HG03378 (cell line): ENCODE measurements around the gene CNTD1.
"Not testable (repeated sequence)": the region's sequence is repeated elsewhere in the genome, so short reads cannot be mapped to it uniquely, and the experiment has no call there.

Source experiments
- ATAC-seq: cut with Tn5 transposase; IDR thresholded peaks from one replicate; pipeline ENCODE4 v1.9.1; 2021; ENCODE audit warnings: mild to moderate bottlenecking, moderate library complexity; ENCODE audit not compliant: unreplicated experiment

Gene CNTD1

GRCh38 chr17:42844761-42845555 is 46.3 kb downstream of the CNTD1 start:
- no peak for ATAC-seq

- no peak for ATAC-seq
Observed at GRCh38 chr17:42845556-42845917, 46.9 kb downstream of the CNTD1 start.

GRCh38 chr17:42845918-42846593 is 47.4 kb downstream of the CNTD1 start:
- ATAC-seq = no peak

GRCh38 chr17:42846594-42847280 is 48.1 kb downstream of the CNTD1 start:
- no peak for ATAC-seq

DNA sequence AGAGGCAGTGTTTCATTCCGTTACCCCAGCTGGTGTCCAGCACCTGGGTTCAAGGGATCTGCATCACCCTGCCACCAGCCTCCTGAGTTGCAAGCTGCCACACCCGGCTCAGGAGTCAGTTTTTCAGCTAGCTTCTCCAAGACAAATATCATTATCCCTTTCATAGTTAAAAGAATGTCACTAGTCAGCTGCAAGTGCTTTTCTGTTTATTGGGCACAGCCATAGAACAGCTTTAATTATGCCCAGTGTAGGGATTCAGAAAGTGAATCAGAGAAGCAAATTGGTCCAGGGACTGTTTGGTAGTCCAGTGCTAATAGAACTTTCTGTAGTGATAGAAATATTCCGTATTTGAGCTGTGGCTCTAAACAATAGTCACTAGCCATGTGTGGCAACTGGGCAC is 49.4 kb downstream of the CNTD1 start:
- no peak for ATAC-seq

GRCh38 chr17:42849031-42849430 is 50.4 kb downstream of the CNTD1 start:
- no peak for ATAC-seq

GRCh38 chr17:42849451-42850181 is 51.0 kb downstream of the CNTD1 start:
- ATAC-seq = no peak

GRCh38 chr17:42850954-42851353 is 52.3 kb downstream of the CNTD1 start, which contains the start of gene AOC3:
TSS of gene AOC3 (plus strand) at chr17:42851199. CDS start at chr17:42851344, 145 bp downstream.
- no peak for ATAC-seq

DNA sequence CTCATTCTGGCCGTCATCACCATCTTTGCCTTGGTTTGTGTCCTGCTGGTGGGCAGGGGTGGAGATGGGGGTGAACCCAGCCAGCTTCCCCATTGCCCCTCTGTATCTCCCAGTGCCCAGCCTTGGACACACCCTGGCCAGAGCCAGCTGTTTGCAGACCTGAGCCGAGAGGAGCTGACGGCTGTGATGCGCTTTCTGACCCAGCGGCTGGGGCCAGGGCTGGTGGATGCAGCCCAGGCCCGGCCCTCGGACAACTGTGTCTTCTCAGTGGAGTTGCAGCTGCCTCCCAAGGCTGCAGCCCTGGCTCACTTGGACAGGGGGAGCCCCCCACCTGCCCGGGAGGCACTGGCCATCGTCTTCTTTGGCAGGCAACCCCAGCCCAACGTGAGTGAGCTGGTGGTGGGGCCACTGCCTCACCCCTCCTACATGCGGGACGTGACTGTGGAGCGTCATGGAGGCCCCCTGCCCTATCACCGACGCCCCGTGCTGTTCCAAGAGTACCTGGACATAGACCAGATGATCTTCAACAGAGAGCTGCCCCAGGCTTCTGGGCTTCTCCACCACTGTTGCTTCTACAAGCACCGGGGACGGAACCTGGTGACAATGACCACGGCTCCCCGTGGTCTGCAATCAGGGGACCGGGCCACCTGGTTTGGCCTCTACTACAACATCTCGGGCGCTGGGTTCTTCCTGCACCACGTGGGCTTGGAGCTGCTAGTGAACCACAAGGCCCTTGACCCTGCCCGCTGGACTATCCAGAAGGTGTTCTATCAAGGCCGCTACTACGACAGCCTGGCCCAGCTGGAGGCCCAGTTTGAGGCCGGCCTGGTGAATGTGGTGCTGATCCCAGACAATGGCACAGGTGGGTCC is 52.9 kb downstream of the CNTD1 start:
- not testable (repeated sequence) for ATAC-seq

DNA sequence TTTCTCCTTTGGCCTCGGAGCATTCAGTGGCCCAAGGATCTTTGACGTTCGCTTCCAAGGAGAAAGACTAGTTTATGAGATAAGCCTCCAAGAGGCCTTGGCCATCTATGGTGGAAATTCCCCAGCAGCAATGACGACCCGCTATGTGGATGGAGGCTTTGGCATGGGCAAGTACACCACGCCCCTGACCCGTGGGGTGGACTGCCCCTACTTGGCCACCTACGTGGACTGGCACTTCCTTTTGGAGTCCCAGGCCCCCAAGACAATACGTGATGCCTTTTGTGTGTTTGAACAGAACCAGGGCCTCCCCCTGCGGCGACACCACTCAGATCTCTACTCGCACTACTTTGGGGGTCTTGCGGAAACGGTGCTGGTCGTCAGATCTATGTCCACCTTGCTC is 53.7 kb downstream of the CNTD1 start:
- no peak for ATAC-seq

- ATAC-seq = no peak
Observed at GRCh38 chr17:42853004-42853403, 54.3 kb downstream of the CNTD1 start.

DNA sequence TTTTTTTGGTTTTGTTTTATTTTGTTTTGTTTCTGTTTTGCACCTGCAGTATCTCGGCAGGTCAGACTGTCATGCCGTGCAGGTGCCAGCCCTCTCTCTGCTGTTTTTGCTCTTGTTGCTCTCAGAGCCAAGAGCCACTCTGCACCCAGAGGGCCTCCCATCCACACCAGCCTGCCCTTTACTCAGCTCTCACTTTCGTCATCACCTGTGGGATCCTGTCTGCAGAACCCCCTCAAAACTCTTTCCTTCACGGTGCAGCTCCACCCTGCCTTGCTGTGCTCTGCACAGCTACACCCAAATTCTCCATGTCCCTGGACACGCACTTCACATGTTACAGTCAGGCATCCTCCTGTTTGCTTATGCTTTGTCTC is 54.9 kb downstream of the CNTD1 start:
- ATAC-seq = no peak

DNA sequence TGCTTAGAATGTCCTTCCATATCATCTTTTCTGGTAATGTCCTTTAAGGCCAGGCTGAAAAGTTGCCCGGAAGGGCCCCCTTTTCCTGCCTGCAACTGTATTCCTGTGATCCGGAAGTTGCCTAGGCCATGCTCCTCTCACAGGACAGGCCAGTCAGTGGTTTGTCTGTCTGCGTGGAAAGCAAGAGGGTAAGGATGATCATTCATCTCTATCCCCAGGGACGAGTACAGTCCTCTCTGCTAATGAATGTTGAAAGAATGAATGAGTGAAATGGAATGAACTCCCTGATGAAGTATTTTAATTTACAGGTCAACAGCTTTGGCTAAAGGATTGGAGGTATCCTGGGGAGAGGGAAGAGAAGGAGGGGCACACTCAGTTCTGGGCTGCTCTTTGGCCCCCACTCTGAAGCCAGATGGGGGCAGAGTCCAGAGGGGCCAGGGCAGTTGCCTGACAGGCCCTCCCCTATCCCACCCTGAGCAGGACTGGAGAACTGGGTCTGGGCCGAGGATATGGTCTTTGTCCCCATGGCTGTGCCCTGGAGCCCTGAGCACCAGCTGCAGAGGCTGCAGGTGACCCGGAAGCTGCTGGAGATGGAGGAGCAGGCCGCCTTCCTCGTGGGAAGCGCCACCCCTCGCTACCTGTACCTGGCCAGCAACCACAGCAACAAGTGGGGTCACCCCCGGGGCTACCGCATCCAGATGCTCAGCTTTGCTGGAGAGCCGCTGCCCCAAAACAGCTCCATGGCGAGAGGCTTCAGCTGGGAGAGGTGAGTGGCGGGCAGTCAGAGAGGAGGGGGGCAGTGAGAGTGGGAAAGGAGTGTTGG is 55.5 kb downstream of the CNTD1 start:
- ATAC-seq = no peak

- ATAC-seq = no peak
Observed at GRCh38 chr17:42855048-42855596, 56.5 kb downstream of the CNTD1 start.

DNA sequence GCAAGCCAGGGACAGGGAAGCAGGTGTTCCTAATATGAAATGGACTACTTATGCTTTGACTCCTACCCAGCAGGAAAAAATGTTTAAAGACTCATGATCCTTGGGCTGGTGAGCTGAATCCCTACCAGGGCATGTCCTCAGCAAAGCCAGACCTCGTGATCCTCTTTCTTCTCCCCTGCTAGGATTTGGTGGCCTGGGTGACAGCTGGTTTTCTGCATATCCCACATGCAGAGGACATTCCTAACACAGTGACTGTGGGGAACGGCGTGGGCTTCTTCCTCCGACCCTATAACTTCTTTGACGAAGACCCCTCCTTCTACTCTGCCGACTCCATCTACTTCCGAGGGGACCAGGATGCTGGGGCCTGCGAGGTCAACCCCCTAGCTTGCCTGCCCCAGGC is 57.4 kb downstream of the CNTD1 start:
- not testable (repeated sequence) for ATAC-seq

DNA sequence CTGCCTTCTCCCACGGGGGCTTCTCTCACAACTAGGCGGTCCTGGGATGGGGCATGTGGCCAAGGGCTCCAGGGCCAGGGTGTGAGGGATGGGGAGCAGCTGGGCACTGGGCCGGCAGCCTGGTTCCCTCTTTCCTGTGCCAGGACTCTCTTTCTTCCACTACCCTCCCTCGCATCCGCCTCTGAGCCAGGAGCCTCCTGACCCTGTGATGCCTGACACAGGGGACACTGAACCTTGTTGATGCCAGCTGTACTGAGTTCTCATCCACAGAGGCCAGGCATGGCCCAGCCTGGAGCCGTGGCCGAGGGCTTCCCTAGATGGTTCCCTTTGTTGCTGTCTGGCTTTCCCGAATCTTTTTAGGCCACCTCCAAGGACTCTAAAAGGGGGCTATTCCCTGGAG is 57.9 kb downstream of the CNTD1 start:
- ATAC-seq = not testable (repeated sequence)

GRCh38 chr17:42857389-42857788 is 58.7 kb downstream of the CNTD1 start:
- ATAC-seq = no peak
